OCI-LY3 (cell line): ENCODE data around the gene ZNRD2.

ENCODE experiments used
- CTCF ChIP-seq: fragments of 200-600, 300-600 bp; sonication (generic); IDR thresholded peaks from 2 replicates; pipeline ENCODE4 v1.5.1; 2014; ENCODE audit warnings: antibody characterized with exemption, low read length, low read depth
- EZH2phosphoT487 ChIP-seq: fragments of 200-600 bp; shearing (Covaris generic); IDR thresholded peaks from 2 replicates; pipeline ENCODE4 v1.6.1; 2018; ENCODE audit warnings: antibody characterized with exemption, mixed run types, low read depth

- TF ChIP-seq CTCF: no peak
- TF ChIP-seq EZH2phosphoT487: no peak
Observed at GRCh38 chr11:65596520-65596919, 26.2 kb downstream of the ZNRD2 start.
